Measurements from ENCODE around the gene CKAP4. TPM values are rescaled to one million over a fixed set of nuclear protein-coding genes. Genes with fewer than 3 reads are reported as not detected.

Gene CKAP4
- total and polyA plus RNA-seq, 2 experiments from 2014 or later, result 32.3 to 58.8 TPM

- H3K27ac ChIP-seq (ENCODE audit: low read depth), result no peak overlapping the region
- H3K9me2 ChIP-seq (ENCODE audit: insufficient read depth), result no peaks in the 10 kb centered on the region
- no peak for DNase-seq (ENCODE audit: low spot score)
- H3K4me3 ChIP-seq, result no peak overlapping the region
- peaks cover 10% of the 10 kb centered on the region; the same call in 1 of the 2 replicates for H4K20me1 ChIP-seq (replicated peaks; ENCODE audit: insufficient read depth)
- H3K4me1 ChIP-seq (ENCODE audit: insufficient read depth), result peaks cover 19% of the 10 kb centered on the region; the same call in 1 of the 2 replicates
- H3K27me3 ChIP-seq (ENCODE audit: insufficient read depth), result 0 out of 2 replicates have a peak, but pooled peaks cover 6% of the 10 kb centered on the region
- no peak for ATAC-seq
- Mint-ChIP-seq H3K4me1 (peaks cover 19% of the 10 kb centered on the region), H3K27ac (no peak overlapping the region), H3K27me3 (ENCODE audit: insufficient read depth, low read depth, poor library complexity) (peaks cover 4% of the 10 kb centered on the region), H3K9me3 (no peaks in the 10 kb centered on the region), H3K36me3 (ENCODE audit: low read depth) (peaks cover 24% of the 10 kb centered on the region; the same call in 2 of the 3 replicates), H3K4me3 (peak overlapping the region; percentile 70; the same call in 2 of the 3 replicates)
- no peaks in the 10 kb centered on the region for H3K36me3 ChIP-seq (ENCODE audit: insufficient read depth)
- no peak for TF ChIP-seq CREB1 (CRISPR knock-in tag; IDR thresholded peaks at IDR 0.05; ENCODE audit: low read depth)
- no peak for TF ChIP-seq ZNF331 (CRISPR knock-in tag; IDR thresholded peaks at IDR 0.05; ENCODE audit: low read depth)
- TF ChIP-seq POLR2AphosphoS5 (IDR thresholded peaks at IDR 0.05; ENCODE audit: low read depth), result no peak
- no peak for TF ChIP-seq STAT1 (IDR thresholded peaks at IDR 0.05; ENCODE audit: unreplicated experiment)
- no peak for TF ChIP-seq ETS1 (IDR thresholded peaks at IDR 0.05)
- TF ChIP-seq ZNF114 (CRISPR knock-in tag; IDR thresholded peaks at IDR 0.05), result no peak
- no peak for TF ChIP-seq EZH2 (IDR thresholded peaks at IDR 0.05; ENCODE audit: low read depth, unreplicated experiment)
- TF ChIP-seq, protein P1, sequence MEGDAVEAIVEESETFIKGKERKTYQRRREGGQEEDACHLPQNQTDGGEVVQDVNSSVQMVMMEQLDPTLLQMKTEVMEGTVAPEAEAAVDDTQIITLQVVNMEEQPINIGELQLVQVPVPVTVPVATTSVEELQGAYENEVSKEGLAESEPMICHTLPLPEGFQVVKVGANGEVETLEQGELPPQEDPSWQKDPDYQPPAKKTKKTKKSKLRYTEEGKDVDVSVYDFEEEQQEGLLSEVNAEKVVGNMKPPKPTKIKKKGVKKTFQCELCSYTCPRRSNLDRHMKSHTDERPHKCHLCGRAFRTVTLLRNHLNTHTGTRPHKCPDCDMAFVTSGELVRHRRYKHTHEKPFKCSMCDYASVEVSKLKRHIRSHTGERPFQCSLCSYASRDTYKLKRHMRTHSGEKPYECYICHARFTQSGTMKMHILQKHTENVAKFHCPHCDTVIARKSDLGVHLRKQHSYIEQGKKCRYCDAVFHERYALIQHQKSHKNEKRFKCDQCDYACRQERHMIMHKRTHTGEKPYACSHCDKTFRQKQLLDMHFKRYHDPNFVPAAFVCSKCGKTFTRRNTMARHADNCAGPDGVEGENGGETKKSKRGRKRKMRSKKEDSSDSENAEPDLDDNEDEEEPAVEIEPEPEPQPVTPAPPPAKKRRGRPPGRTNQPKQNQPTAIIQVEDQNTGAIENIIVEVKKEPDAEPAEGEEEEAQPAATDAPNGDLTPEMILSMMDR (conservative IDR thresholded peaks at IDR 0.05; ENCODE audit: low read depth in 2 of 2), result no peak
- TF ChIP-seq NANOG (IDR thresholded peaks at IDR 0.05; ENCODE audit: borderline replicate concordance), result no peak
- TF ChIP-seq ZNF462 (CRISPR knock-in tag; IDR thresholded peaks at IDR 0.05), result no peak
- no peak for TF ChIP-seq EZH2phosphoT487 (IDR thresholded peaks at IDR 0.05; ENCODE audit: unreplicated experiment)
- no peak for TF ChIP-seq JUNB (IDR thresholded peaks at IDR 0.05; ENCODE audit: unreplicated experiment)
- TF ChIP-seq, protein P2, sequence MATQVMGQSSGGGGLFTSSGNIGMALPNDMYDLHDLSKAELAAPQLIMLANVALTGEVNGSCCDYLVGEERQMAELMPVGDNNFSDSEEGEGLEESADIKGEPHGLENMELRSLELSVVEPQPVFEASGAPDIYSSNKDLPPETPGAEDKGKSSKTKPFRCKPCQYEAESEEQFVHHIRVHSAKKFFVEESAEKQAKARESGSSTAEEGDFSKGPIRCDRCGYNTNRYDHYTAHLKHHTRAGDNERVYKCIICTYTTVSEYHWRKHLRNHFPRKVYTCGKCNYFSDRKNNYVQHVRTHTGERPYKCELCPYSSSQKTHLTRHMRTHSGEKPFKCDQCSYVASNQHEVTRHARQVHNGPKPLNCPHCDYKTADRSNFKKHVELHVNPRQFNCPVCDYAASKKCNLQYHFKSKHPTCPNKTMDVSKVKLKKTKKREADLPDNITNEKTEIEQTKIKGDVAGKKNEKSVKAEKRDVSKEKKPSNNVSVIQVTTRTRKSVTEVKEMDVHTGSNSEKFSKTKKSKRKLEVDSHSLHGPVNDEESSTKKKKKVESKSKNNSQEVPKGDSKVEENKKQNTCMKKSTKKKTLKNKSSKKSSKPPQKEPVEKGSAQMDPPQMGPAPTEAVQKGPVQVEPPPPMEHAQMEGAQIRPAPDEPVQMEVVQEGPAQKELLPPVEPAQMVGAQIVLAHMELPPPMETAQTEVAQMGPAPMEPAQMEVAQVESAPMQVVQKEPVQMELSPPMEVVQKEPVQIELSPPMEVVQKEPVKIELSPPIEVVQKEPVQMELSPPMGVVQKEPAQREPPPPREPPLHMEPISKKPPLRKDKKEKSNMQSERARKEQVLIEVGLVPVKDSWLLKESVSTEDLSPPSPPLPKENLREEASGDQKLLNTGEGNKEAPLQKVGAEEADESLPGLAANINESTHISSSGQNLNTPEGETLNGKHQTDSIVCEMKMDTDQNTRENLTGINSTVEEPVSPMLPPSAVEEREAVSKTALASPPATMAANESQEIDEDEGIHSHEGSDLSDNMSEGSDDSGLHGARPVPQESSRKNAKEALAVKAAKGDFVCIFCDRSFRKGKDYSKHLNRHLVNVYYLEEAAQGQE (IDR thresholded peaks at IDR 0.05; ENCODE audit: unreplicated experiment), result no peak
- no peak overlapping the region for H2AFZ ChIP-seq
- H3K4me2 ChIP-seq, result peak overlapping the region; percentile 94; the same call in 1 of the 2 replicates
- peaks cover 36% of the 10 kb centered on the region for H3K79me2 ChIP-seq (replicated peaks; ENCODE audit: insufficient read depth)
- no peaks in the 10 kb centered on the region for H3F3A ChIP-seq (replicated peaks; ENCODE audit: low read depth)
Measured at GRCh38 chr12:106245767-106246166, 2.1 kb downstream of the CKAP4 start.
